ENCODE measurements around the gene TIMM22. TPM values are rescaled to one million over a fixed set of nuclear protein-coding genes. Genes with fewer than 3 reads are reported as not detected.

The TIMM22 gene
- total RNA-seq, 1 donor from 2014 or later = 22.9 TPM

GRCh38 chr17:1018547-1018946 is 21.6 kb downstream of the TIMM22 start:
- DNase-seq (ENCODE audit: extremely low read depth, low read depth, low spot score) = no peak

- no peak for DNase-seq (ENCODE audit: extremely low read depth, low read depth, low spot score)
These were observed 22.5 kb downstream of the TIMM22 start for GRCh38 chr17:1019451-1019850.

GRCh38 chr17:1021147-1021546 is 24.2 kb downstream of the TIMM22 start:
- no peak for DNase-seq (ENCODE audit: extremely low read depth, low read depth, low spot score)

- DNase-seq (ENCODE audit: extremely low read depth, low read depth, low spot score) = no peak
These were observed 25.5 kb downstream of the TIMM22 start for GRCh38 chr17:1022278-1023024.

- DNase-seq (ENCODE audit: extremely low read depth, low read depth, low spot score) = no peak
These were observed 27.1 kb downstream of the TIMM22 start for GRCh38 chr17:1024076-1024475.

GRCh38 chr17:1025733-1026598 is 29.0 kb downstream of the TIMM22 start:
- DNase-seq (ENCODE audit: extremely low read depth, low read depth, low spot score) = no peak

- no peak for DNase-seq (ENCODE audit: extremely low read depth, low read depth, low spot score)
These were observed 29.7 kb downstream of the TIMM22 start for GRCh38 chr17:1026599-1026975.

GRCh38 chr17:1027044-1027443 is 30.1 kb downstream of the TIMM22 start:
- DNase-seq (ENCODE audit: extremely low read depth, low read depth, low spot score) = no peak

- no peak for DNase-seq (ENCODE audit: extremely low read depth, low read depth, low spot score)
These were observed 32.4 kb downstream of the TIMM22 start for GRCh38 chr17:1029196-1029921.

GRCh38 chr17:1029922-1030644 is 33.2 kb downstream of the TIMM22 start:
- no peak for DNase-seq (ENCODE audit: extremely low read depth, low read depth, low spot score)

GRCh38 chr17:1030684-1031532 is 34.0 kb downstream of the TIMM22 start:
- no peak for DNase-seq (ENCODE audit: extremely low read depth, low read depth, low spot score)

GRCh38 chr17:1031711-1032110 is 34.8 kb downstream of the TIMM22 start:
- DNase-seq (ENCODE audit: extremely low read depth, low read depth, low spot score) = no peak

- DNase-seq (ENCODE audit: extremely low read depth, low read depth, low spot score) = no peak
These were observed 35.5 kb downstream of the TIMM22 start for GRCh38 chr17:1032391-1032790.

GRCh38 chr17:1033503-1033902 is 36.6 kb downstream of the TIMM22 start:
- DNase-seq (ENCODE audit: extremely low read depth, low read depth, low spot score) = no peak

GRCh38 chr17:1034652-1035210 is 37.8 kb downstream of the TIMM22 start:
- no peak for DNase-seq (ENCODE audit: extremely low read depth, low read depth, low spot score)

- DNase-seq (ENCODE audit: extremely low read depth, low read depth, low spot score) = no peak
These were observed 38.7 kb downstream of the TIMM22 start for GRCh38 chr17:1035546-1036170.

GRCh38 chr17:1036171-1036844 is 39.4 kb downstream of the TIMM22 start:
- DNase-seq (ENCODE audit: extremely low read depth, low read depth, low spot score) = no peak

GRCh38 chr17:1036845-1037237 is 39.9 kb downstream of the TIMM22 start:
- no peak for DNase-seq (ENCODE audit: extremely low read depth, low read depth, low spot score)
